HG02763 (cell line): ENCODE measurements around the gene BCAS3.

Experiments
- ATAC-seq: cut with Tn5 transposase; IDR thresholded peaks from one replicate; pipeline ENCODE4 v1.9.1; 2021; ENCODE audit warnings: mild to moderate bottlenecking, moderate library complexity; ENCODE audit not compliant: unreplicated experiment

The BCAS3 gene

GRCh38 chr17:61369751-61370150 is 692.1 kb downstream of the BCAS3 start:
- no peak for ATAC-seq

- no peak for ATAC-seq
Measured at GRCh38 chr17:61371179-61371578, 693.5 kb downstream of the BCAS3 start.

- ATAC-seq, result no peak
Measured at GRCh38 chr17:61371606-61372005, 694.0 kb downstream of the BCAS3 start.

GRCh38 chr17:61372436-61372835 is 694.8 kb downstream of the BCAS3 start:
- no peak for ATAC-seq

- no peak for ATAC-seq
Measured at GRCh38 chr17:61376931-61377838, 699.5 kb downstream of the BCAS3 start.

GRCh38 chr17:61378658-61379456 is 701.2 kb downstream of the BCAS3 start:
- no peak for ATAC-seq

GRCh38 chr17:61379457-61380216 is 702.0 kb downstream of the BCAS3 start:
- ATAC-seq, result no peak

- ATAC-seq, result no peak
Measured at GRCh38 chr17:61380217-61380835, 702.7 kb downstream of the BCAS3 start.

- no peak for ATAC-seq
Measured at GRCh38 chr17:61380836-61381525, 703.3 kb downstream of the BCAS3 start.

GRCh38 chr17:61381537-61381936 is 703.9 kb downstream of the BCAS3 start:
- no peak for ATAC-seq

- no peak for ATAC-seq
Measured at GRCh38 chr17:61382796-61383688, 705.4 kb downstream of the BCAS3 start.

- no peak for ATAC-seq
Measured at GRCh38 chr17:61383689-61384201, 706.1 kb downstream of the BCAS3 start.

- no peak for ATAC-seq
Measured at GRCh38 chr17:61384354-61384691, 706.7 kb downstream of the BCAS3 start.

- no peak for ATAC-seq
Measured at GRCh38 chr17:61384692-61385576, 707.3 kb downstream of the BCAS3 start.

GRCh38 chr17:61385577-61386236 is 708.1 kb downstream of the BCAS3 start:
- ATAC-seq, result no peak

GRCh38 chr17:61386251-61386650 is 708.6 kb downstream of the BCAS3 start:
- ATAC-seq, result no peak

GRCh38 chr17:61387011-61387410 is 709.4 kb downstream of the BCAS3 start:
- no peak for ATAC-seq
